Chondrocyte (in vitro differentiated cells): Measurements from ENCODE around the gene TMTC2. TPM values are rescaled to one million over a fixed set of nuclear protein-coding genes. Genes with fewer than 3 reads are reported as not detected.

Experiments used
- DNase-seq: peaks from one replicate; pipeline ENCODE4 v3.0.0; 2021; ENCODE audit warnings: mixed read lengths, low spot score
- H3K27ac Mint-ChIP-seq: one replicate; pipeline ENCODE4 v1.8.0; 2021; ENCODE audit warnings: mild to moderate bottlenecking, moderate library complexity, mixed read lengths; ENCODE audit not compliant: unreplicated experiment
- H3K27me3 Mint-ChIP-seq: 2 replicates; pipeline ENCODE4 v1.8.0; 2021; ENCODE audit warnings: low read depth, mixed read lengths
- H3K36me3 Mint-ChIP-seq: 2 replicates; pipeline ENCODE4 v1.8.0; 2021; ENCODE audit warnings: low read depth, mixed read lengths
- H3K4me1 Mint-ChIP-seq: 2 replicates; pipeline ENCODE4 v1.8.0; 2021; ENCODE audit warnings: low read depth, mild to moderate bottlenecking, mixed read lengths
- H3K4me3 Mint-ChIP-seq: one replicate; pipeline ENCODE4 v1.8.0; 2021; ENCODE audit warnings: mild to moderate bottlenecking, moderate library complexity, mixed read lengths; ENCODE audit not compliant: unreplicated experiment
- H3K9me3 Mint-ChIP-seq: 2 replicates; pipeline ENCODE4 v1.8.0; 2021; ENCODE audit warnings: low read depth, mixed read lengths
- CTCF ChIP-seq: fragments of 200-600 bp; sonication (generic); IDR thresholded peaks from 2 replicates; pipeline ENCODE4 v1.5.0; 2021; ENCODE audit warnings: antibody characterized with exemption, mild to moderate bottlenecking, moderate library complexity
- long read RNA-seq: library from polyadenylated mRNA; stranded (forward); transcript quantifications from one replicate; pipeline ENCODE4 v2.0.0, GENCODE V29; 2021
- total RNA-seq: library from RNA; stranded (reverse); gene quantifications from 3 replicates; pipeline ENCODE4 v1.2.1, GENCODE V29; 2021

TMTC2 gene
- total RNA-seq = 1.4 to 8.9 TPM (median 1.9 TPM) in 3 replicates
- long read RNA-seq = 0 reads

- Mint-ChIP-seq H3K27me3 (peaks cover 22% of the 10 kb centered on the region), H3K4me1 (peaks cover 8% of the 10 kb centered on the region), H3K9me3 (no peaks in the 10 kb centered on the region), H3K36me3 (no peaks in the 10 kb centered on the region), H3K4me3 (peak within 1 kb of the TSS; percentile 100), H3K27ac (peak within 1 kb of the TSS; percentile 95)
- no peak for TF ChIP-seq CTCF
- DNase-seq = peak; percentile 95
Observed at GRCh38 chr12:82686168-82687020, at the start of gene TMTC2. Gene TMTC2, plus strand, starts transcription at chr12:82686906.

- Mint-ChIP-seq H3K27me3 (peaks cover 5% of the 10 kb centered on the region), H3K4me3 (no peak overlapping the region), H3K4me1 (no peaks in the 10 kb centered on the region), H3K27ac (no peak overlapping the region), H3K36me3 (no peaks in the 10 kb centered on the region), H3K9me3 (peaks cover 8% of the 10 kb centered on the region)
- no peak for DNase-seq
- TF ChIP-seq CTCF = no peak
Observed at GRCh38 chr12:82638324-82638723, 48.4 kb upstream of the TMTC2 start.

GRCh38 chr12:82644896-82645295, 41.8 kb upstream of the TMTC2 start:
- H3K36me3 Mint-ChIP-seq = no peaks in the 10 kb centered on the region
- no peak for TF ChIP-seq CTCF
- no peaks in the 10 kb centered on the region for H3K4me1 Mint-ChIP-seq

GRCh38 chr12:82645414-82645813, 41.3 kb upstream of the TMTC2 start:
- no peak for DNase-seq
- Mint-ChIP-seq H3K27ac (no peak overlapping the region), H3K9me3 (peaks cover 2% of the 10 kb centered on the region), H3K4me3 (no peak overlapping the region), H3K36me3 (no peaks in the 10 kb centered on the region), H3K27me3 (no peaks in the 10 kb centered on the region), H3K4me1 (peaks cover under 1% of the 10 kb centered on the region)
- TF ChIP-seq CTCF = no peak

More at GRCh38 chr12:82644896-82645295, 41.8 kb upstream of the TMTC2 start:
- Mint-ChIP-seq H3K27ac (no peak overlapping the region), H3K9me3 (peaks cover 2% of the 10 kb centered on the region), H3K4me3 (no peak overlapping the region), H3K27me3 (no peaks in the 10 kb centered on the region)
- DNase-seq = no peak

- Mint-ChIP-seq H3K9me3 (peaks cover 2% of the 10 kb centered on the region), H3K27ac (no peak overlapping the region), H3K4me1 (peaks cover 6% of the 10 kb centered on the region), H3K4me3 (no peak overlapping the region), H3K27me3 (no peaks in the 10 kb centered on the region), H3K36me3 (no peaks in the 10 kb centered on the region)
- TF ChIP-seq CTCF = no peak
- DNase-seq = no peak
Observed at GRCh38 chr12:82647853-82648252, 38.9 kb upstream of the TMTC2 start.
